Hippocampal formation (tissue), 2 donors: ENCODE data around the gene MAGEB17.

ENCODE experiments used
- DNase-seq, 2 donors: peaks; one replicate each; lab custom pipeline; 2025; lab: John Stamatoyannopoulos, UW

The MAGEB17 gene

GRCh38 chrX:16210061-16210460 is 42.8 kb downstream of the MAGEB17 start:
- no peak for DNase-seq

- DNase-seq = no peak
Observed at GRCh38 chrX:16212024-16212423, 44.7 kb downstream of the MAGEB17 start.

- DNase-seq = no peak
Observed at GRCh38 chrX:16212436-16212835, 45.2 kb downstream of the MAGEB17 start.

- no peak for DNase-seq
Observed at GRCh38 chrX:16213961-16214360, 46.7 kb downstream of the MAGEB17 start.

GRCh38 chrX:16215660-16216059 is 48.4 kb downstream of the MAGEB17 start:
- no peak for DNase-seq
